NCI-H2107 treated with DMSO at 0.1 percent for 48 hours (cell line): Measurements from ENCODE around the gene SOS2.
A peak's percentile ranks its signal among the peaks of the same experiment; 100 is the strongest.

Experiments used
- DNase-seq: peaks from one replicate; lab custom pipeline; 2025; ENCODE audit not compliant: unreplicated experiment; lab: John Stamatoyannopoulos, UW

The SOS2 gene

DNA sequence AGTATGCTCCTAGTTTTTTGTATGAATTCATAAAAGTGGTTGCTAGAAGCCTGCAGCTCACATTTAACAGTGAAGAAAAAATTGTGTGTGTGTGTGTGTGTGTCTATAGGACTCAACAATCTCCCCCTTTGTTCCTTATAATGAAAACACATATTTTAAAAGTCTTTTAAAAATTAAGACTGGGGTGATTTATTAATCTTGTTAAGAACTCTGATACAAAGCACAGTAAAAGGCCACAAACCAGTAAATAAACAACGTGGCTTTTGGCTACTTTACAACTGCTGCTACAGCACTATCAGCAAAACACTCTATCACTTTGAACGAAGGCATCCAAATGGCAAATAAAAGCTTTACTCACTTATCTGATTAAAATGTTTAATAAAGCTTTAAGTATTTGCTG is 114.4 kb downstream of the SOS2 start:
- DNase-seq = no peak

- DNase-seq = peak; percentile 90
Measured at GRCh38 chr14:50116181-50116956, 115.0 kb downstream of the SOS2 start, which contains the start of gene VCPKMT. Gene VCPKMT, minus strand, starts transcription at chr14:50116572. Its CDS starts 20 bp downstream, at chr14:50116552.

DNA sequence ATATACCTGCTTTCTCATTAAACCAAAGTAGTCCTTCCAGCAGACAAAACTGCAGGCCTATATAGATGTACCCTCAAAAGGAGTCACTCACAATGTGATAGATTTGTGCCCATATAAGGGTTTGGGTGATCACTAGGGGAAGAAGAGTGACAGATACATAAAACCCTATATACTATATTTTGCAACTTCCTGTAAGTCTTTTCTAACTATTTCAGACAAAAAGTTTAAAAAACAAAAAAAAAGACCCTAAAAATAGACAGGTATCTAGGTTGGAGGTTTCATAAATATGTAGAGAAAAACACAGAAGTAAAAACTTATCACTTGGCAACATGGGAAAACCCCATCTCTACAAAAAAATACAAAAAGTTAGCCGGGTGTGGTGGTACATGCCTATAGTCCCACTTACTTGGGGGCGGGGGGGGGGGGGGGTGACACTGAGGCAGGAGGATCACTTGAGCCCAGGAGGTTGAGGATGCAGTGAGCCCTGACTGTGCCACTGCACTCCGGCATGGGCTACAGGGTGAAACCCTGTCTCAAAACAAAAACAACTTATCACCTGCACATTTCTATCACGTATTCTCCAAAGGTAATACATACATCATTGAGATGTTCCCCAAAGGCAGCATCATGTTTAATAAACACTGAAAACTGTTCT is 117.9 kb downstream of the SOS2 start:
- no peak for DNase-seq

GRCh38 chr14:50110323-50111037 is 120.9 kb downstream of the SOS2 start:
- DNase-seq = no peak

- no peak for DNase-seq
Measured at GRCh38 chr14:50109342-50109741, 122.0 kb downstream of the SOS2 start.

GRCh38 chr14:50107850-50108249 is 123.5 kb downstream of the SOS2 start:
- DNase-seq = no peak

GRCh38 chr14:50106178-50106577 is 125.2 kb downstream of the SOS2 start:
- no peak for DNase-seq

- no peak for DNase-seq
Measured at GRCh38 chr14:50103558-50103957, 127.8 kb downstream of the SOS2 start.

DNA sequence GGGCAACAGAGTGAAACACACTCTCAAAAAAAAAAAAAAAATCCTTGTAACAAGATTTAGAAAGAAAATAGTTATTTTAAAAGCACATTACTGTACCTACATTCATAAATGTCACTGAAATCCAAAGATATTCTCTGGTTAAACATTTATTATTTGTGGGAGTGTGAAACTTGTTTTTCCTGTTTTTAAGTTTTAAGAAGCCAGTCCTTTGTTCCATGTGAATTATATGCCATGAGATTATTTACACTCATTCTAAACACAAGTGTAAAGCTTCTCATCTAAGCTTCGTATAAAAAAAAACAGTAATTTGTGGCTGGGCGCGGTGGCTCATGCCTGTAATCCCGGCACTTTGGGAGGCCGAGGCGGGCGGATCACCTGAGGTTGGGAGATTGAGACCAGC is 130.0 kb downstream of the SOS2 start:
- no peak for DNase-seq

DNA sequence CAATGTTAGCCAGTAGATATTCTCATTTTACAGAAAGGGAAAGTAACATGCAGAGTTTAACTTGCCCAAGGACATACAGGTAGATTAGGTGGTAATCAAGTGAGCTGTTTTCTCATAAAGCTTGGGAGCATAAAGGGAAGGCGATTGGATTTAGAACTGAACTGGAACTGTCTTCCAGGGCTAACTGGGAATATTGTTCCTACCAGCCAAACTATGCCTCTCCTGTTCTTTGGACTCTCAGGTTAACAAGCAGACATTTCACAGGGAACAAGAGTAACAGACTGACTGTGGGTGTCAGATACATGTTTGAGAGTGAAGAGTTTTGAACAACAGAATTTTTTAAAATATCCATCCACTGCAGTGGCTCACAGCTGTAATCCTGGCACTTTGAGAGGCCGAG is 130.6 kb downstream of the SOS2 start:
- DNase-seq = no peak

- no peak for DNase-seq
Measured at GRCh38 chr14:50099335-50099734, 132.0 kb downstream of the SOS2 start.

DNA sequence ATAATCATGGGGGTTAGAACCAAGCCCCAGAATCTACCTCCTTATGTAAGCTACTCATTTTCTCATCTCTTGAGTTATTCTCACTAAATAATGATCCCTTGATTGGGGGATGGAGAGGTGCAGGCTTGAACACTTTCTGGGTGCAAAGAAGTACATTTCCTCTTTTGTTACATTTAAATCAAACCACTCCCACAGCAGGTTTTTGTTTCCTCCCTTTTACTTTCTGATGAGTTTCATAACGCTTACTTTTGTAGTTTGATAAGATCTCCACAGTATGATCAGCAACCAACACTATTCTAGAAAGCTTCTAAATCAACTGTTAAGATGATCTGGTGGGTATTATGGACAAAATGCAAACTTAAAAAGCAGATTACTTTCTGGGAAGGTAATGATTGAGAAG is 135.5 kb downstream of the SOS2 start:
- no peak for DNase-seq

GRCh38 chr14:50094056-50094755 is 137.2 kb downstream of the SOS2 start:
- DNase-seq = no peak

DNA sequence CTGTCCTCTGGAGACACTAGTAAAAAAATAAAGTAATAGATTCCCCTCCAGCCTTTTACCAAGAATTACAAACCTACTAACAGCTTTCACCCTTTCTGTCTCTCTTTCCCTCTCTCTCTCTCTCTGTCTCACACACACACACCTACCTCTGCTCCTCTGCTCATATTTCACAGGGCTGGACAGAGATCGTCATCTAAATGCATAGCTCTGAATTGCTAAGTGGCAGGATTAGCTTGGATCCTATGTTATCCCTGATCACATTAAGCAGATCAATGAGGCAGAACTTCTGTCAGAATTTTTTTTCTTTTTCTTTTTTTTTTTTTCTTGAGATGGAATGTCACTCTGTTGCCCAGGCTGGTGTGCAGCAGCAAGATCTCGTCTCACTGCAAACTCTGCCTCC is 137.9 kb downstream of the SOS2 start:
- DNase-seq = peak; percentile 56

- DNase-seq = no peak
Measured at GRCh38 chr14:50092006-50092555, 139.3 kb downstream of the SOS2 start.

GRCh38 chr14:50091240-50091913 is 140.0 kb downstream of the SOS2 start:
- DNase-seq = no peak

- DNase-seq = no peak
Measured at GRCh38 chr14:50089208-50089607, 142.2 kb downstream of the SOS2 start.

GRCh38 chr14:50088731-50089130 is 142.6 kb downstream of the SOS2 start:
- DNase-seq = no peak

GRCh38 chr14:50088117-50088515 is 143.3 kb downstream of the SOS2 start:
- DNase-seq = no peak

DNA sequence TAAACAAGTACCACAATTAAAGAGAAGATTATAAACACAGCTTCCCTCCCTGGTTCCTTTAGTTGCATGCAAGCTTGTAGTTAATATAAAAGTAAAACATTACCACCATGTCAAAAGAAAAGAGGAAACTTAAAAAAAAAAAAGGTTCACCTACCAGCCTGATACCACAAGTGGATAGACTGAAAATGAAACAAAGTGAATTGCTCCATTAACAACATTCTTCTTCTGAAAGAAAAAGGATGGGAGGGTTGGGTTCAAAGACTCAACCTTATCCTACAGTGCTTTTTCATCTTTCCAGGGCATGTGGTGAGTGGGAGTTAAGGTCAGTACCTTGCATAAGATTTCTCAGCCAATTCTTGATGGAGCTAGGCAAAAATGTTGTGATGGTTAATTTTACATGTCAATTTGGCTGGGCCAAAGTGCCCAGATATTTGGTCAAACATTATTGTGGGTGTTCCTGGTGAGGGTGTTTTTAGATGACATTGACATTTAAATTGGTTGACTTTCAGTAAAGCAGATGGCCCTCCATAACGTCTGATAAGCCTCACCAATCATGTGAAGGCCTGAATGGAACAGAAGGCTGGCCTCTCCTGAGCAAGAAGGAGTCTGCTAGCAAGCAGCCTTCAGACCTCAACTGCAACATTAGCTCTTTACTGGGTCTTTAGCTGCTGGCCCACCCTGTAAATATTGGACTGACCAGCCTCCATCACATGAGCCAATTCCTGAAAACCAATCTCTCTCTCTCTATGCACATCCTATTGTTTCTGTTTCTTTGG is 143.8 kb downstream of the SOS2 start:
- no peak for DNase-seq
